OCI-LY1 (cell line): ENCODE data around the gene EHD2.

Source experiments
- H2AFZ ChIP-seq: fragments of 200-600 bp; sonication (generic), shearing (Covaris generic); 2 replicates; pipeline ENCODE4 v1.6.0; 2014; ENCODE audit warnings: antibody characterized with exemption, mild to moderate bottlenecking, low read length
- H3F3A ChIP-seq: fragments of 200-600 bp; sonication (generic), shearing (Covaris generic); 2 replicates; pipeline ENCODE4 v1.6.0; 2014; ENCODE audit warnings: mild to moderate bottlenecking, antibody characterized with exemption, low read length, moderate library complexity; ENCODE audit not compliant: insufficient read depth
- H3K27ac ChIP-seq: fragments of 200-600 bp; sonication (generic); 2 replicates; pipeline ENCODE4 v1.5.1; 2014; ENCODE audit warnings: low read length, mixed run types, mild to moderate bottlenecking, low read depth; ENCODE audit not compliant: poor library complexity, severe bottlenecking
- H3K27me3 ChIP-seq: fragments of 200-600 bp; sonication (generic); 2 replicates; pipeline ENCODE4 v1.6.0; 2014; ENCODE audit warnings: antibody characterized with exemption, mild to moderate bottlenecking, low read length, moderate library complexity; ENCODE audit not compliant: insufficient read depth
- H3K36me3 ChIP-seq: fragments of 200-600 bp; sonication (generic); 2 replicates; pipeline ENCODE4 v1.6.1; 2014; ENCODE audit warnings: mild to moderate bottlenecking, antibody characterized with exemption, low read length, moderate library complexity, mixed read lengths; ENCODE audit not compliant: insufficient read depth
- H3K4me1 ChIP-seq: fragments of 200-600 bp; sonication (generic); 2 replicates; pipeline ENCODE4 v1.5.1; 2014; ENCODE audit warnings: mild to moderate bottlenecking, low read length, moderate library complexity; ENCODE audit not compliant: insufficient read depth, severe bottlenecking
- H3K4me2 ChIP-seq: fragments of 200-600 bp; sonication (generic), shearing (Covaris generic); 2 replicates; pipeline ENCODE4 v1.6.1; 2014; ENCODE audit warnings: low read length
- H3K4me3 ChIP-seq: fragments of 200-600 bp; sonication (generic); 2 replicates; pipeline ENCODE4 v1.5.1; 2014; ENCODE audit warnings: low read length, low read depth, mild to moderate bottlenecking, mixed read lengths; ENCODE audit not compliant: poor library complexity, severe bottlenecking
- H3K79me2 ChIP-seq: fragments of 200-600 bp; shearing (Covaris generic); 2 replicates; pipeline ENCODE4 v1.6.1; 2016; ENCODE audit warnings: mixed run types, low read length, mixed read lengths; ENCODE audit not compliant: insufficient read depth
- H3K9ac ChIP-seq: fragments of 200-600 bp; sonication (generic), shearing (Covaris generic); 2 replicates; pipeline ENCODE4 v1.6.1; 2014; ENCODE audit warnings: mild to moderate bottlenecking, low read length, mixed read lengths
- H3K9me2 ChIP-seq: fragments of 200-600 bp; sonication (generic), shearing (Covaris generic); 2 replicates; pipeline ENCODE4 v1.6.1; 2014; ENCODE audit warnings: low read depth, mild to moderate bottlenecking, low read length, mixed read lengths
- H3K9me3 ChIP-seq: fragments of 200-600 bp; shearing (Covaris generic); 2 replicates; pipeline ENCODE4 v1.6.1; 2014; ENCODE audit warnings: low read length, mixed read lengths
- H4K20me1 ChIP-seq: fragments of 200-600 bp; sonication (generic), shearing (Covaris generic); 2 replicates; pipeline ENCODE4 v1.6.0; 2016; ENCODE audit warnings: mild to moderate bottlenecking, low read length; ENCODE audit not compliant: insufficient read depth
- CTCF ChIP-seq: fragments of 200-600 bp; sonication (generic), shearing (Covaris generic); IDR thresholded peaks from 2 replicates; pipeline ENCODE4 v1.5.1; 2017; ENCODE audit warnings: mild to moderate bottlenecking, antibody characterized with exemption, low read length, moderate library complexity, mixed read lengths
- EZH2 ChIP-seq: fragments of 200-600 bp; sonication (generic), shearing (Covaris generic); IDR thresholded peaks from 2 replicates; pipeline ENCODE4 v1.8.0; 2017; ENCODE audit warnings: borderline replicate concordance, mixed run types, mild to moderate bottlenecking, antibody characterized with exemption, low read length, moderate library complexity, mixed read lengths

EHD2 gene

DNA sequence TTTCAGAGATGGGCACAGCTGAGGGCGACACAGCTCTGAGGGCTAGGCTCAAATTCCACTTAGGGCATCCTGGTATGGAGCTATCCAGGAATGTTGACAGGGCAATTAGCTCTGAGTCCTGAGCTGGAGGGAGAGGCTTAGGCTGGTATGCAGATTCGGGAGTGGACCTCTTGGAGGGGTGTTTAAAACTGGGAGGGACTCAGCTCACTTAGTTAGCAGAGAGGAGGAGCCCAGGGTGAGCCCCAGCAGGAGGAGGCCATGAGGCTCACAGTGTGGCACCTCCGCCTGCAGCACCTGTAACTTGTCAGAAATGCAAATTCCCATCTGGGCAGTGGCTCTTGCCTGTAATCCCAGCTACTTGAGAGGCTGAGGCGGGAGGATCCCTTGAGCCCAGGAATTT is 21.9 kb downstream of the EHD2 start:
- Histone ChIP-seq H3F3A (no peaks in the 10 kb centered on the region), H3K27me3 (no peaks in the 10 kb centered on the region; the same call in 1 of the 2 replicates), H3K27ac (no peak overlapping the region), H3K4me2 (no peak overlapping the region), H3K36me3 (no peaks in the 10 kb centered on the region), H4K20me1 (no peaks in the 10 kb centered on the region), H3K9ac (no peak overlapping the region), H3K9me2 (no peaks in the 10 kb centered on the region), H3K4me1 (no peaks in the 10 kb centered on the region), H3K4me3 (no peak overlapping the region), H3K79me2 (no peaks in the 10 kb centered on the region), H3K9me3 (no peaks in the 10 kb centered on the region), H2AFZ (no peak overlapping the region)
- TF ChIP-seq EZH2, result no peak
- no peak for TF ChIP-seq CTCF

GRCh38 chr19:47740866-47741519 is 27.8 kb downstream of the EHD2 start:
- Histone ChIP-seq H3K36me3 (no peaks in the 10 kb centered on the region), H3K4me1 (peaks cover 20% of the 10 kb centered on the region), H3K4me2 (no peak overlapping the region)

DNA sequence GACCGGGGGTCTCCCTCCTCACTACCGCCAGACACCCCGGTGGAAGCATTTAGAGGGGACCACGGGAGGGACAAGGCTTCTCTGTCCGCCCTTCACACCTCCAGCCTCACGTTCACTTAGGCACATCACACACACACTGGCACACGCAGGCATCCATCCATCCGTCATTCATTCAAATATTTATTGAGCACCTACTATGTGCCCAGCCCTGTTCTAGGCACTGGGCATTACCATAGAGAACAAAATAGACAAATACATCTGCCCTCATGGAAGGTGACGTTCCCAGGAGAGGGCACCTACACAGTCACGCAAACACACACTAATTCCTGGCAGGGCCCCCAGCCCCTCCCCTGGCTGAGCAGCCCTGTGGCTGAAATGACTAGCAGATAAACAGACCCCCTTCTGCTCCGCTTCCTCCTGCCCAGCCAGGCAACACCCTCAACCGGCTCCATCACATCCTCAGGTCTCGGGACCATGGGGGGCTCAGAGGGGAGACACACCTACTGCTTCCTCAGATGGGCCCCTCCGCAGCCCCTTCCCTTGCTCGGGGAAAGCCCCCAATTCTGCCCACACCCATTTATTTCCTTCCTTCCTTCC is 28.4 kb downstream of the EHD2 start:
- Histone ChIP-seq H4K20me1 (no peaks in the 10 kb centered on the region), H3K36me3 (peaks cover 1% of the 10 kb centered on the region; the same call in 1 of the 2 replicates), H3F3A (no peaks in the 10 kb centered on the region), H3K4me3 (no peak overlapping the region), H3K79me2 (peaks cover 6% of the 10 kb centered on the region; the same call in 1 of the 2 replicates), H3K9me3 (no peaks in the 10 kb centered on the region), H3K4me2 (no peak overlapping the region), H3K9me2 (no peaks in the 10 kb centered on the region), H3K4me1 (peaks cover 26% of the 10 kb centered on the region), H3K27me3 (no peaks in the 10 kb centered on the region), H3K27ac (no peak overlapping the region), H3K9ac (no peak overlapping the region), H2AFZ (no peak overlapping the region)
- TF ChIP-seq CTCF (no peak), EZH2 (no peak)

More at GRCh38 chr19:47740866-47741519, 27.8 kb downstream of the EHD2 start:
- no peak overlapping the region for H2AFZ ChIP-seq
- no peaks in the 10 kb centered on the region for H3K27me3 ChIP-seq
- no peak overlapping the region for H3K27ac ChIP-seq
- H3K9me3 ChIP-seq, result no peaks in the 10 kb centered on the region
- no peak overlapping the region for H3K9ac ChIP-seq
- H3F3A ChIP-seq, result no peaks in the 10 kb centered on the region
- H3K79me2 ChIP-seq, result peaks cover 3% of the 10 kb centered on the region; the same call in 1 of the 2 replicates
- H3K4me3 ChIP-seq, result no peak overlapping the region
- no peaks in the 10 kb centered on the region for H3K9me2 ChIP-seq
- TF ChIP-seq EZH2, result no peak
- TF ChIP-seq CTCF, result no peak
- no peaks in the 10 kb centered on the region for H4K20me1 ChIP-seq
